ENCODE data around the gene ST6GALNAC3. TPM values are rescaled to one million over a fixed set of nuclear protein-coding genes. Genes with fewer than 3 reads are reported as not detected.

ST6GALNAC3 gene
- total RNA-seq, 6 experiments from 2014 or later, result 1.4 to 3.2 (median 2.6) TPM

DNA sequence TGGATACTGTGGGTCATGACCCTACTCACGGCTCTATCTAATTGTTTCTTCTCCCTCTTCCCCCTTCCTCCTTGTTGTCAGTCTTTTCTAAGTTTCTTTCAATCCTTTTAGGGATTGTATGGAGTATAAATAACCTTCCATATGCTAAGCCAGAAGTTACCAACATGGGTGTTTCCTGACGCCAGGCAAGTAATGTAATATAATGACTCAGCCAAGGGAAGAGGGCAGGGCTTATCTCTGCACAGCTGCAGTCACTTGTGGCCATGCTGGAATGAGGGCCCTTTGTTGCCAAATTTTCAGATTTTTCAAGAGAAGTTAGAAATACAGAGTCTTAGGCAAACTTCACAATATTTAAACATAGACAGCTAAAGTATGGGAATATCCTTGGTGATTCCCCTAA lies 194.6 kb downstream of the ST6GALNAC3 start:
- no peak overlapping the region for H3K27ac ChIP-seq
- DNase-seq, result no peak
- ATAC-seq, result peak in 3 of 4 donors; percentile 41 to 59 (median 46)
- intact Hi-C loops (cut with DNase I), result no loop called here
- no peaks in the 10 kb centered on the region for H3K4me1 ChIP-seq
- TF ChIP-seq, protein P1, sequence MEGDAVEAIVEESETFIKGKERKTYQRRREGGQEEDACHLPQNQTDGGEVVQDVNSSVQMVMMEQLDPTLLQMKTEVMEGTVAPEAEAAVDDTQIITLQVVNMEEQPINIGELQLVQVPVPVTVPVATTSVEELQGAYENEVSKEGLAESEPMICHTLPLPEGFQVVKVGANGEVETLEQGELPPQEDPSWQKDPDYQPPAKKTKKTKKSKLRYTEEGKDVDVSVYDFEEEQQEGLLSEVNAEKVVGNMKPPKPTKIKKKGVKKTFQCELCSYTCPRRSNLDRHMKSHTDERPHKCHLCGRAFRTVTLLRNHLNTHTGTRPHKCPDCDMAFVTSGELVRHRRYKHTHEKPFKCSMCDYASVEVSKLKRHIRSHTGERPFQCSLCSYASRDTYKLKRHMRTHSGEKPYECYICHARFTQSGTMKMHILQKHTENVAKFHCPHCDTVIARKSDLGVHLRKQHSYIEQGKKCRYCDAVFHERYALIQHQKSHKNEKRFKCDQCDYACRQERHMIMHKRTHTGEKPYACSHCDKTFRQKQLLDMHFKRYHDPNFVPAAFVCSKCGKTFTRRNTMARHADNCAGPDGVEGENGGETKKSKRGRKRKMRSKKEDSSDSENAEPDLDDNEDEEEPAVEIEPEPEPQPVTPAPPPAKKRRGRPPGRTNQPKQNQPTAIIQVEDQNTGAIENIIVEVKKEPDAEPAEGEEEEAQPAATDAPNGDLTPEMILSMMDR (IDR thresholded peaks at IDR 0.05), result no peak
- TF ChIP-seq POLR2A (IDR thresholded peaks at IDR 0.05), result no peak
- no peaks in the 10 kb centered on the region for H3K9me3 ChIP-seq
- WGBS (ENCODE audit: insufficient coverage, low coverage, low lambda C conversion rate, missing lambda C conversion rate), result 18% methylated on average over 2 of the region's 2 CpGs
- no peak overlapping the region for H3K4me3 ChIP-seq
- H3K27me3 ChIP-seq, result no peaks in the 10 kb centered on the region
- H3K36me3 ChIP-seq, result no peaks in the 10 kb centered on the region

DNA sequence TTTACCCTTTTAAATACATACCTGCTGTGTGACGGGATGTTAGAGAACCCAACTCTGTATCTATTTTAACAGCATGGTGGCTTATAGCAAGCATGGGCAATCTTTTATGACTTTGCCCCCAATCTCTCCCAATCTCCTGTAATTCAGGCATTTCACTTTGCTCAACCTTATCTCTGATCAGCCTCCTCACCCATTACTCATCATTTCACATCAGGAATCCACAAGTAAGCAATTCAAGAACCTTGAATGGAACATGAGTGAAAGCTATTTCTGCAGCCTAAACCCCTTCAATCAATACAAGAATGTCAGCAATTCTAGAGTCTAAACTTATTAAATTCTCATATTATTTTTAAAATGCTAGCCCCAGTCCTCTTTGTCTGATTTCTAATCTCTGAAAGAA lies 199.8 kb downstream of the ST6GALNAC3 start:
- ATAC-seq, result no peak
- Histone ChIP-seq H3K4me3 (no peak overlapping the region), H3K27ac (no peak overlapping the region), H3K4me1 (no peaks in the 10 kb centered on the region), H3K36me3 (no peaks in the 10 kb centered on the region), H3K9me3 (no peaks in the 10 kb centered on the region), H3K27me3 (no peaks in the 10 kb centered on the region)
- TF ChIP-seq, protein P1 (IDR thresholded peaks at IDR 0.05), result no peak
- TF ChIP-seq POLR2A (IDR thresholded peaks at IDR 0.05), result no peak
- no peak for DNase-seq
- WGBS (ENCODE audit: insufficient coverage, low coverage, low lambda C conversion rate, missing lambda C conversion rate), result 69% methylated on average over 1 of the region's 1 CpG
- intact Hi-C loops (cut with DNase I), result no loop called here

DNA sequence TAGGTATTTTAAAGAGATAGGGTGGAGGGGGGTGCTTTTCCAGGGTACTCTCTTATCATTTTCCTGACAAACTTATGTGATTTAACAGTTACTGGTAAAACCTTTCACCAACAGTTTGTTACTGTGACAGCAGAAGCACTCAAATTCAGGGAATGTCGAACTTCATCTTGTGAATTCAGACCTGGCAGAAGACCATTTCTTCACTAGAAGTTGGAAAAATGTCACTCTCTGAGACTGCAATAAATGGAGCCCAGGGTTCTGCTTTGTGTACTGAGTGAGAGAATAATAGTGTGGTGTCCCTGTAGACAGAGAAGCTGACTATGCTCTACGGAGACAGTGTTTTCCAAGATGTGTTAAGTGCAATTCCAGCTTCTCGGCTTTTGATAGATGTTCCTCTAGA lies 200.2 kb downstream of the ST6GALNAC3 start:
- Histone ChIP-seq H3K4me3 (no peak overlapping the region), H3K36me3 (no peaks in the 10 kb centered on the region), H3K4me1 (no peaks in the 10 kb centered on the region), H3K9me3 (no peaks in the 10 kb centered on the region), H3K27me3 (no peaks in the 10 kb centered on the region), H3K27ac (no peak overlapping the region)
- DNase-seq (no peak), ATAC-seq (no peak)
- 71% methylated on average over 3 of the region's 3 CpGs for WGBS (ENCODE audit: insufficient coverage, low coverage, low lambda C conversion rate, missing lambda C conversion rate)
- TF ChIP-seq POLR2A (IDR thresholded peaks at IDR 0.05), result no peak
- TF ChIP-seq, protein P1 (IDR thresholded peaks at IDR 0.05), result no peak
- intact Hi-C loops (cut with DNase I), result no loop called here

DNA sequence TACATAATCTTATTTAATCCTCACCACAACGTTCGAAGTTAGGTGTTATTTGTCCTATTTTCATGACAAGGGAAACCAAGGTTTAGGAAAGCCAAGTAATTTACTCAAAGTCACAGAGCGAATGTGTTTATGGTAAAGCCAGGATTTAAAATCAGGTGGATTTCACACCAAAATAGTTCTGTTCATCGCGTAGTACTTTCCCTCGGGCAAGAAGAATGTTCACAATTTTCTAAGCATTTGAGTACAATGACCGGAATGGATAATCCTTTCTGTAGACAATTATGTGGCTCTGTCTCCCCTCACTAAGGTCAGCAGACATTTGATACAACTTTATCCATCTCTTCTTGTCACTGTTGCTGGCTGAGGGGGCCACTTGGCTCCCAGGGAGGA lies 204.2 kb downstream of the ST6GALNAC3 start:
- Histone ChIP-seq H3K4me1 (no peaks in the 10 kb centered on the region), H3K27me3 (no peaks in the 10 kb centered on the region), H3K4me3 (no peak overlapping the region), H3K9me3 (no peaks in the 10 kb centered on the region), H3K27ac (no peak overlapping the region), H3K36me3 (no peaks in the 10 kb centered on the region)
- 61% methylated on average over 6 of the region's 7 CpGs for WGBS (ENCODE audit: insufficient coverage, low coverage, low lambda C conversion rate, missing lambda C conversion rate)
- DNase-seq (no peak), ATAC-seq (no peak)
- intact Hi-C loops (cut with DNase I), result no loop called here
- TF ChIP-seq POLR2A (IDR thresholded peaks at IDR 0.05), result no peak
- TF ChIP-seq, protein P1 (IDR thresholded peaks at IDR 0.05), result no peak
